ENCODE results near the gene SLCO3A1.

The SLCO3A1 gene

DNA sequence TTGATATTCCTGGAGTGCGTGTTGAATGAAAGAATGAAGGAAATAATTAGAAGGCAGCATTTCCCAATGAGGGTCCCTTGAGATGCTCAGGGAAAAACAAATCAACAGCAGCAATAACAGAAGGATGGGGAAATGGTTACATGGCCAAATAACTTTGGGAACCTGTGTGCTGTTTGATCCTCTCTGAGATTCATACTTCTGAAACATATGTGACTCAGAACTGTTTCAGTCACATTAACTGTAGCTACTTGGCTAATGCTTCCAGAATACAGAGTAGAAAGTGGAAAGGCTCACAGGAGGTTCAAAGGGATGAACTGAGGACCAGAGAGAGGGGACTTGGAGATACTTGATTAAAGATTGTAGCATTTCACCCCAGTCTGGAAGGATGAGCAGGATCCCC, 258.2 kb downstream of the SLCO3A1 start:
- TF ChIP-seq, protein P1, sequence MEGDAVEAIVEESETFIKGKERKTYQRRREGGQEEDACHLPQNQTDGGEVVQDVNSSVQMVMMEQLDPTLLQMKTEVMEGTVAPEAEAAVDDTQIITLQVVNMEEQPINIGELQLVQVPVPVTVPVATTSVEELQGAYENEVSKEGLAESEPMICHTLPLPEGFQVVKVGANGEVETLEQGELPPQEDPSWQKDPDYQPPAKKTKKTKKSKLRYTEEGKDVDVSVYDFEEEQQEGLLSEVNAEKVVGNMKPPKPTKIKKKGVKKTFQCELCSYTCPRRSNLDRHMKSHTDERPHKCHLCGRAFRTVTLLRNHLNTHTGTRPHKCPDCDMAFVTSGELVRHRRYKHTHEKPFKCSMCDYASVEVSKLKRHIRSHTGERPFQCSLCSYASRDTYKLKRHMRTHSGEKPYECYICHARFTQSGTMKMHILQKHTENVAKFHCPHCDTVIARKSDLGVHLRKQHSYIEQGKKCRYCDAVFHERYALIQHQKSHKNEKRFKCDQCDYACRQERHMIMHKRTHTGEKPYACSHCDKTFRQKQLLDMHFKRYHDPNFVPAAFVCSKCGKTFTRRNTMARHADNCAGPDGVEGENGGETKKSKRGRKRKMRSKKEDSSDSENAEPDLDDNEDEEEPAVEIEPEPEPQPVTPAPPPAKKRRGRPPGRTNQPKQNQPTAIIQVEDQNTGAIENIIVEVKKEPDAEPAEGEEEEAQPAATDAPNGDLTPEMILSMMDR (IDR thresholded peaks at IDR 0.05; ENCODE audit: low read depth, low read length), result no peak
- H3K4me3 ChIP-seq (ENCODE audit: low read depth, low read length), result no peak overlapping the region

DNA sequence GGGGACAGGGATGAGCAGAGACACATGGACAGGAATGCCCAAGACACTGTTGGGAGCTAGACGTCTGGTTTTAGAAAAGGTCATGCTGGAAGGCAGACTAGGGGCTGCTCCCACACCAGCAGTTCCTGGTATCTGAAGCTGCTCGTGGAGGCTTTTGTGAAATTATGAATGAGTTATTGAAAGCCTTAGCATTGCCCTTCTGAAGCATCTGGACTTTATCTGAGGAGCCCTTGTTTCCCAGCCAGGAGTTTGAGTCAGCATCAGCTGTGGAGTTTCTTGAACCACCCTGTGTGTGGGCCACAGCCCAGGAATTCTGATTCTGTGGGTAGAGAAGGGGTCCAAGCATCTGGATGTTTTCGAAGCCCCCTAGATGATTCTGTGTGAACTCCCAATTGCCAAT, 258.7 kb downstream of the SLCO3A1 start:
- H3K4me3 ChIP-seq (ENCODE audit: low read depth, low read length), result no peak overlapping the region
- TF ChIP-seq, protein P1 (IDR thresholded peaks at IDR 0.05; ENCODE audit: low read depth, low read length), result no peak

DNA sequence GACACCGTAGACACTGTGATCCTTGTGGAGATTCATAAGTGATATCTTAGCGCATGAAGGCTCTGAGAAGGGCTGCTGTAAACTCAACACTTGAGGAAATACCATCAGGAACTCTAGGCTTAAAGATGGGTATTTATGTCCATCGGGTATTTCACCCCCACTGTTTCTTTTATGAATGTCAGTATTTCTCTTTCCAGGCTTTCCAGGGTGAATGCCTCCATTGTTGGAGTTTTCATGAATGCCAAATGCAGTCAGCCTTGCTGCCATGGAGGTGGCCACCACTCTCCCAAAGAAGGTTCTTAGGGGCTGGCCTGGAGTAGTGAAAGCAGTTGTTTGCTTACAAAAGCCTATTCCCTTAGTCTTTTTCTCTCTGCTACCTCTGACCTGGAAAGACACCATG, 259.2 kb downstream of the SLCO3A1 start:
- TF ChIP-seq, protein P1 (IDR thresholded peaks at IDR 0.05; ENCODE audit: low read depth, low read length), result no peak
- H3K4me3 ChIP-seq (ENCODE audit: low read depth, low read length), result no peak overlapping the region

DNA sequence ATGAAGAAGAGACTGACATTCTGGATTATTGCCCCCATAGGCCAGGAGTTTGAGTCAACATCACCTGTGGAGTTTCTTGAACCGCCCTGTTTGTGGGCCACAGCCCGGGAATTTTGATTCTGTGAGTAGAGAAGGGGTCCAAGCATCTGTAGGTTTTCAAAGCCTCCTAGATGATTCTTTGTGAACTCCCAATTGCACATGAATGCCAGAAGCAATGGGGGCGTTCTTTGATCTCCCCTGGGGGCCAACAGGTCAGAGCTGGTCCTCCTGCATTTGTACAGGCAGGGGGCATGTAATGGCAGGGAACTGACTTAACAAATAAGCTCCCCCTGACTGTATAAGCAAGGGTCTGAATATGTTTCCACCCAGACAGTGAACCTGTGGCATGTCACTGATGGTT, 260.3 kb downstream of the SLCO3A1 start:
- TF ChIP-seq, protein P1 (IDR thresholded peaks at IDR 0.05; ENCODE audit: low read depth, low read length), result no peak
- H3K4me3 ChIP-seq (ENCODE audit: low read depth, low read length), result no peak overlapping the region

DNA sequence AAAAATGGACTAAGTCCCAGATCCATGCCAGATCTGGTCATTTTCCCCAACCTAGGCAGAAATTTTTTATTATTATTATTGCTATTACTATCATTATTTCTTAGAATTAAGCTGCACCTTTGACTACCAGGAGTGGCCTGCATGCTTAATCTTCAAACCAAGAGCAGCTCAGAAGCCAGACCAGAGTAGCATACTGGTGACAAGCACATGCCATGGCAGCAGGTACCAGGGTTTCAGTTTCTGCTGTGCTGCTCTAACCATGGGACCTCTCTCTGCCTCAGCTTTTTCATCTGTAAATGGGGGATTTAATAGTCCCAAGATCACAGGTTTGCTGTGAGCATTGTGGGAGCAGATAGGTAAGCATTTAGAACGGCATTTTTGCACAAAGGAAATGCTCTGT, 262.3 kb downstream of the SLCO3A1 start:
- H3K4me3 ChIP-seq (ENCODE audit: low read depth, low read length), result no peak overlapping the region
- TF ChIP-seq, protein P1 (IDR thresholded peaks at IDR 0.05; ENCODE audit: low read depth, low read length), result no peak

DNA sequence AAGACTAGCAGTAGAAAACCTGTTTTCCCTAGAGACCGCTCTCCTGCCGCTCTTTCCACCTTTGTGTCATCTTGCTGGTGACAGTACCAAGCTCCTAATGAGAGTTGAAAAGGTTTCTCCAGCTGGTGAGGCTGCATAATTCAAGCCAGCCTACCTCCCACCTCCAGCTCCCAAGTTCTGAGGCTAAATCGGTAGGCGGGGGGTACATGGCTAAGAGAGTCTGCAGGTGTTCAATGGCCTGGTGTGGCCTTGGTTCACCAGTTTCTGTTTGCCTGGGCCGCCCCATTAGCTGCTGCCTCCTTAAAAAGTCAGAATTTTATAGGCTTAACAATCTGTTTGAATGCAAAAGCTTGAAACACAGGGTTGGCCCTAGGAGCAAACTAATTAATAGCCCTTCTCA, 262.8 kb downstream of the SLCO3A1 start:
- H3K4me3 ChIP-seq (ENCODE audit: low read depth, low read length), result no peak overlapping the region
- TF ChIP-seq, protein P1 (IDR thresholded peaks at IDR 0.05; ENCODE audit: low read depth, low read length), result no peak

DNA sequence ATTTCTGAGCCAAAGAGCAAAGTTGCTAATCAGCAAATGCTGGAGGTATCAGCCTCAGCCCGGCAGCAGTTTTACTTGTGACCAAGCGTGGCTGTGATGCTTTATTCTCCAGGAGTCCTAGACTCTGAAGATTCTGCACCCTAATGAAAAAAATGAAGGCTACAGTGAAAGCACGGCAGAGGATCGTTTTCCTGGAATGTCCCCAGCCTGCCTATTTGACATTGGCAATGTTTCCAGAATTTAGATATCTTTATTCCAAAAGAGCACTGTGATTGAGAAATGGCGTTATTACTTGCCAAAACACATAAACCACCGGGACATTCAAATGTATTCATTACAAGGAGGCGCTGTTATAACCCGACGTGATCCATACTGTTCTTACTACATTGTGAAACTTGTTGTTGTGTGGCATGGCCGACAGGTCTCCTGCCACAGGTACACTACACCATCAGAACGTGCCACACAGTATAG, 263.8 kb downstream of the SLCO3A1 start:
- no peak overlapping the region for H3K4me3 ChIP-seq (ENCODE audit: low read depth, low read length)
- TF ChIP-seq, protein P1 (IDR thresholded peaks at IDR 0.05; ENCODE audit: low read depth, low read length), result no peak
